Activated T-helper 1 cell treated with anti-CD3 and anti-CD28 coated beads, Interleukin-12 subunit alpha, Interleukin-12 subunit beta, Interleukin-2, Interleukin-4 antibody, amounts not matched to agents 30 ng/mL and 10 ng/mL and 1 ng/mL, durations not matched to agents 14 hours and 24 hours and 36 hours (primary cell): Measurements from ENCODE around the gene METTL26. TPM values are rescaled to one million over a fixed set of nuclear protein-coding genes. Genes with fewer than 3 reads are reported as not detected.

Experiments
- DNase-seq: peaks from one replicate; pipeline ENCODE4 v3.0.0; 2021; ENCODE audit warnings: low spot score
- H3K27ac Mint-ChIP-seq: one replicate; pipeline ENCODE4 v1.8.0; 2021; ENCODE audit warnings: mild to moderate bottlenecking, mixed read lengths
- H3K27me3 Mint-ChIP-seq: one replicate; pipeline ENCODE4 v1.8.0; 2022; ENCODE audit warnings: mild to moderate bottlenecking, moderate library complexity, mixed read lengths; ENCODE audit not compliant: insufficient read depth
- H3K36me3 Mint-ChIP-seq: one replicate; pipeline ENCODE4 v1.8.0; 2021; ENCODE audit warnings: low read depth, mixed read lengths
- H3K4me1 Mint-ChIP-seq: one replicate; pipeline ENCODE4 v1.8.0; 2021; ENCODE audit warnings: low read depth, mixed read lengths
- H3K4me3 Mint-ChIP-seq: one replicate; pipeline ENCODE4 v1.8.0; 2021; ENCODE audit warnings: mild to moderate bottlenecking, moderate library complexity, mixed read lengths
- H3K9me3 Mint-ChIP-seq: one replicate; pipeline ENCODE4 v1.8.0; 2021; ENCODE audit warnings: mixed read lengths
- intact Hi-C: fragments of 100-400 bp; cut with micrococcal nuclease; formaldehyde crosslinking; loops from one replicate; pipeline ENCODE4 v1.15.1; 2024
- total RNA-seq: library from RNA; stranded (reverse); gene quantifications from 2 replicates; pipeline ENCODE4 v1.2.3, GENCODE V29; 2022

Gene METTL26
- total RNA-seq, 1 donor from 2014 or later, result 147 TPM

- Mint-ChIP-seq H3K4me1 (peaks cover 19% of the 10 kb centered on the region), H3K36me3 (peaks cover 3% of the 10 kb centered on the region), H3K9me3 (no peaks in the 10 kb centered on the region), H3K27me3 (no peaks in the 10 kb centered on the region), H3K4me3 (peak overlapping the region; percentile 96), H3K27ac (peak overlapping the region; percentile 99)
- intact Hi-C loops, result loop anchor here (1.0 to 2.0 kb wide), 3 partner anchors 18 to 236 kb away; partner anchors contain the start of gene AXIN1
- DNase-seq, result peak; percentile 57
Observed at GRCh38 chr16:588639-588888, 47.5 kb downstream of the METTL26 start.

DNA sequence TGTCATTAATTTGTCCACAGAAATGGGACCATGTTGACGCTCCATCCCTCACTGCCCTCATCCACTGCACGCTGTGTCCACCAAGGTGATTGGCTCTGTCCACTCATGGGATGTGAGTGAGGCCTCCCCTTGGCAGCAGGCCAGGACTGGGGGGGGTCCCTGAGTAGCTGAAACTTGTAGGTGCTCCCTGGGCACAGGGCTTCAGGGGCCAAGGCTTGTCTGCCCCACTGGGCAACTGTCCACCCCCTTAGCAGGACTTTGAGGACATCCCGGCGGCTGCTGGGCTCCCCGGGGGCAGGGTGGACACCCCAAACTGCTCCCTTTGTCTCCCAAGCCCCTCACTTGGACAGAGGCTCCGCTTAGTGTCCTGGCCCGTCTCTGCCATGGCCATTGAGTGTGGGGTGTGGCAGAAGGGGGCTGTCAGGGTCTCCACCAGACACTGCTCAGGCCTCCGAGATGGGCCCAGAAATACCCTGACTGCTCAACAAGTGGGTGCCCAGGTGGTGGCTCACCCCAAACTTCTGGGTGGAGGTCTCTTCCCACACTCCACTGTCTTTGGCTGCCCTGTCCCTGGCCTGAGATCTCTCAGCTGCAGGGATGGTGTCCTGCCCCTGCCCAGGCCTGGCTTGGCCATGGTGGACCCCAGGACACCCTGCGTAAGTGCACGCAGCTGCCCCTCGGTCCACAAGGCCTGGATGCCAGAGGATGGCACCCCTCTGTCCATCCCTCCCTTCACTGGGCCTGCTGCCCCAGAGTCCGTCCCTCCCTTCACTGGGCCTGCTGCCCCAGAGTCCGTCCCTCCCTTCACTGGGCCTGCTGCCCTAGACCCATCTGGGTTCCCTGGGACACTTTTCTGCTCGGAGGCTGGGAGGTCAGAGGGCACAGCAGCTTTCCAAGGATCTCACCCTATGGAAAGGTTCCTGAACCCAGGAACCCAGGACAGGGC, 49.2 kb downstream of the METTL26 start:
- H3K4me3 Mint-ChIP-seq, result peak overlapping the region; percentile 96
- H3K27ac Mint-ChIP-seq, result peak overlapping the region; percentile 86
- DNase-seq, result no peak
- intact Hi-C loops, result no loop called here
- no peaks in the 10 kb centered on the region for H3K27me3 Mint-ChIP-seq
- H3K4me1 Mint-ChIP-seq, result peaks cover 15% of the 10 kb centered on the region
- peaks cover 3% of the 10 kb centered on the region for H3K36me3 Mint-ChIP-seq
- H3K9me3 Mint-ChIP-seq, result no peaks in the 10 kb centered on the region

DNA sequence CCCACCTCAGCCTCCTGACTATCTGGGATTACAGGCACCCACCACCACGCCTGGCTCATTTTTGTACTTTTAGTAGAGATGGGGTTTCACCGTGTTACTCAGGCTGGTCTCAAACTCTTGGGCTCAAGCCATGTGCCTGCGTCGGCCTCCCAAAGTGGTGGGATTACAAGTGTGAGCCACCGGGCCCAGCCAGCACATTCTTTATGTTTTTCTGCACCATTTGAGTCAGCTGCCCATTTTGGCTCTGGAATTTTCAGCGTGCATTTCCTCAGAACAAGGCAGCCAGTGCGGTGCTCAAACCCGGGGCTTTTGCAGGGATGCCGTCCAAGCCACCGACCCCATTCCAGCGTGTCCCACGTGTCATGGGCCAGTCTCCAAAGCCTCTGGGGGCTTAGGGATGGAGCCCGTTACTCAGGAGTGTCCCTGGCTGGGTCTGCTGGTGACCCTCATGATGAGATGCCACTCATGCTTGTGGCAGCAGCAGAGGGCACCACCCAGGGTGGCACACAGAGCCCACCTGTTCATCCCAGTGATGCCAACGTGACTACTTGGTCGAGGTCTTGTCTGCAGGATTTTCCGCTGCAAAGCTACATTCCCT, 50.0 kb downstream of the METTL26 start:
- Mint-ChIP-seq H3K4me3 (no peak overlapping the region), H3K27ac (no peak overlapping the region), H3K9me3 (no peaks in the 10 kb centered on the region), H3K4me1 (peaks cover 12% of the 10 kb centered on the region), H3K36me3 (peaks cover 3% of the 10 kb centered on the region), H3K27me3 (no peaks in the 10 kb centered on the region)
- intact Hi-C loops, result no loop called here
- no peak for DNase-seq

DNA sequence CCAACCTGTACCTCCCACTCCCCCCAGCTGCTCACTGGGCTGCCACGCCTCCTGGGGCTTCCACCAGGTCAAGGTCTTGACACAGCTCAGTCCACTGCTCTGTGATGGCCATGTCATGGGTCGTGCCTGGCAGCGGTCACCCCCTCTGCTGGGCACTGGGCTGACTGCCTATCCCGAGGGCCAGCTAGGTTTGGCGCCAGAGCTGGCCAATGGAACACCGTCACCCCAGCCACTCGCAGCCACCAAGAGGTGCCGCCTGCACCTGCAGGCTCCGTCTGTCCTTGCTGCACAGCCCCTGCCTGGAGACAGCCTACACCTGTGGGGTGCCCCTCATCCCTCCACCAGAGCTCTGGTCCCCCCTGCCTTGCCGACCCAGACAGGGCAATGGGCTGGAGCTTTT, 50.8 kb downstream of the METTL26 start:
- intact Hi-C loops, result no loop called here
- Mint-ChIP-seq H3K27ac (no peak overlapping the region), H3K4me1 (peaks cover 5% of the 10 kb centered on the region)

More for the DNA sequence above, 50.8 kb downstream of the METTL26 start:
- H3K9me3 Mint-ChIP-seq, result no peaks in the 10 kb centered on the region
- no peak for DNase-seq
- H3K4me3 Mint-ChIP-seq, result no peak overlapping the region
- no peaks in the 10 kb centered on the region for H3K27me3 Mint-ChIP-seq
- peaks cover 3% of the 10 kb centered on the region for H3K36me3 Mint-ChIP-seq

Other genes starting within 250 kb of the METTL26 start
- 57.2 and 58.7 TPM in 2 replicates for gene NME4, start 239.1 kb downstream of the METTL26 start, total RNA-seq
- 18.0 and 20.1 TPM in 2 replicates for gene DECR2, start 234.4 kb downstream of the METTL26 start, total RNA-seq
- gene RAB11FIP3, start 210.7 kb downstream of the METTL26 start, total RNA-seq, result 41.4 and 47.5 TPM in 2 replicates
- 122 and 124 TPM in 2 replicates for gene CAPN15, start 108.6 kb downstream of the METTL26 start, total RNA-seq
- gene PRR35, start 75.9 kb downstream of the METTL26 start, total RNA-seq, result not detected in 2 replicates
- gene NHLRC4, start 69.3 kb downstream of the METTL26 start, total RNA-seq, result 1.0 and 1.2 TPM in 2 replicates
- gene PIGQ, start 66.3 kb downstream of the METTL26 start, total RNA-seq, result 50.1 and 52.6 TPM in 2 replicates
- gene RAB40C, start 46.2 kb downstream of the METTL26 start, total RNA-seq, result 14.0 and 15.2 TPM in 2 replicates
- gene WFIKKN1, start 5.3 kb downstream of the METTL26 start, total RNA-seq, result 0.34 and 0.44 TPM in 2 replicates
- gene MCRIP2, start 5.5 kb upstream of the METTL26 start, total RNA-seq, result 66.5 and 67.6 TPM in 2 replicates
- 81.2 and 82.3 TPM in 2 replicates for gene WDR90, start 13.1 kb upstream of the METTL26 start, total RNA-seq
- gene RHOT2, start 31.8 kb upstream of the METTL26 start, total RNA-seq, result 165 and 177 TPM in 2 replicates
- gene RHBDL1, start 39.4 kb upstream of the METTL26 start, total RNA-seq, result 0.71 and 1.1 TPM in 2 replicates
- gene STUB1, start 44.1 kb upstream of the METTL26 start, total RNA-seq, result 94.0 and 95.4 TPM in 2 replicates
- gene JMJD8, start 48.0 kb upstream of the METTL26 start, total RNA-seq, result 63.4 and 71.4 TPM in 2 replicates
- gene WDR24, start 54.1 kb upstream of the METTL26 start, total RNA-seq, result 21.6 and 22.1 TPM in 2 replicates
- 6.3 and 7.6 TPM in 2 replicates for gene FBXL16, start 69.5 kb upstream of the METTL26 start, total RNA-seq
- 21.8 and 29.6 TPM in 2 replicates for gene METRN, start 78.8 kb upstream of the METTL26 start, total RNA-seq
- gene ANTKMT, start 84.8 kb upstream of the METTL26 start, total RNA-seq, result 41.3 and 41.6 TPM in 2 replicates
- 5.8 and 7.8 TPM in 2 replicates for gene CCDC78, start 90.1 kb upstream of the METTL26 start, total RNA-seq
- gene HAGHL, start 90.8 kb upstream of the METTL26 start, total RNA-seq, result 15.8 and 19.1 TPM in 2 replicates
- 41.0 and 43.1 TPM in 2 replicates for gene CIAO3, start 104.7 kb upstream of the METTL26 start, total RNA-seq
- not detected in 2 replicates for gene MSLN, start 124.4 kb upstream of the METTL26 start, total RNA-seq
- 49.4 and 49.9 TPM in 2 replicates for gene RPUSD1, start 152.1 kb upstream of the METTL26 start, total RNA-seq
- 142 and 154 TPM in 2 replicates for gene CHTF18, start 152.3 kb upstream of the METTL26 start, total RNA-seq
- gene GNG13, start 164.4 kb upstream of the METTL26 start, total RNA-seq, result not detected in 2 replicates